Stomach (tissue), 4 donors: ENCODE measurements around the gene ATF7IP2.

Experiments
- EP300 ChIP-seq: sonication (generic); formaldehyde crosslinking; IDR thresholded peaks from one replicate; pipeline ENCODE4 v1.6.1; 2017; ENCODE audit warnings: antibody characterized with exemption
- POLR2A ChIP-seq, 4 donors: fragments of 450-650 bp; IDR thresholded peaks; one replicate each; pipeline ENCODE4 v1.6.1; 2016; ENCODE audit warnings: antibody characterized with exemption in 4 of 4, control low read depth in 2 of 4, mild to moderate bottlenecking in 1 of 4, moderate library complexity in 1 of 4
- TF ChIP-seq, protein P1 (sequence below), 7 experiments: fragments of 450-650 bp in 4 of 7; fragments of 200-600 bp in 3 of 7; sonication (generic) in 3 of 7; IDR thresholded peaks; one replicate each; pipeline ENCODE4 v1.5.1; 2016 to 2019; ENCODE audit warnings: antibody characterized with exemption in 7 of 7, control low read depth in 2 of 7, mild to moderate bottlenecking in 1 of 7

DNA sequence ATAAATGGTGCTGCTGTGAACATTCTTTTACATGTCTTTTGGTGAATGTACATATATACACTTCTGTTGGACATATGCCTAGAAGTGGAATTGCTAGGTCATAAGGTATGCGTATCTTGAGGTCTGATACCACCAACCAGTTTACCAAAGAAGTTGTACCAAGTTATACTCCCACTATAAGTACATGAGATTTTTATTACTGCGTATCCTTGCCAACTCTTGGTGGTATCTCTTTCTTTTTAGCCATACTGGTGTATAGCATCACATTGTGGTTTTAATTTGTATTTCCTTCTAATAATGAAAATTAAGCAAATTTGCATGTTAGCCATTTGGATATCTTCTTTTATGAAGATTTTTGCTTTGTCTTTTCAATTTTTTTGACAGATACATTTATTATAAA is 80.5 kb downstream of the ATF7IP2 start:
- TF ChIP-seq POLR2A (IDR thresholded peaks at IDR 0.05) (no peak), EP300 (no peak)
- TF ChIP-seq, protein P1, sequence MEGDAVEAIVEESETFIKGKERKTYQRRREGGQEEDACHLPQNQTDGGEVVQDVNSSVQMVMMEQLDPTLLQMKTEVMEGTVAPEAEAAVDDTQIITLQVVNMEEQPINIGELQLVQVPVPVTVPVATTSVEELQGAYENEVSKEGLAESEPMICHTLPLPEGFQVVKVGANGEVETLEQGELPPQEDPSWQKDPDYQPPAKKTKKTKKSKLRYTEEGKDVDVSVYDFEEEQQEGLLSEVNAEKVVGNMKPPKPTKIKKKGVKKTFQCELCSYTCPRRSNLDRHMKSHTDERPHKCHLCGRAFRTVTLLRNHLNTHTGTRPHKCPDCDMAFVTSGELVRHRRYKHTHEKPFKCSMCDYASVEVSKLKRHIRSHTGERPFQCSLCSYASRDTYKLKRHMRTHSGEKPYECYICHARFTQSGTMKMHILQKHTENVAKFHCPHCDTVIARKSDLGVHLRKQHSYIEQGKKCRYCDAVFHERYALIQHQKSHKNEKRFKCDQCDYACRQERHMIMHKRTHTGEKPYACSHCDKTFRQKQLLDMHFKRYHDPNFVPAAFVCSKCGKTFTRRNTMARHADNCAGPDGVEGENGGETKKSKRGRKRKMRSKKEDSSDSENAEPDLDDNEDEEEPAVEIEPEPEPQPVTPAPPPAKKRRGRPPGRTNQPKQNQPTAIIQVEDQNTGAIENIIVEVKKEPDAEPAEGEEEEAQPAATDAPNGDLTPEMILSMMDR (IDR thresholded peaks at IDR 0.05): no peak
